K562 (cell line): Measurements from ENCODE around the gene ZNF438. TPM values are rescaled to one million over a fixed set of nuclear protein-coding genes. Genes with fewer than 3 reads are reported as not detected.

ENCODE experiments used
- ATAC-seq: fragments of 200-7000 bp; cut with Tn5 transposase; 3 replicates; pipeline ENCODE4 v1.9.1; 2020; ENCODE audit warnings: moderate library complexity
- BruUV-seq: library from RNA; stranded (reverse); fragments of 400-500 nt; replicated peaks from 2 replicates; lab custom pipeline; 2021; lab: Mats Ljungman, UMichigan
- CTCF ChIA-PET: fragments of 300-600 bp; formaldehyde crosslinking; extraction: SDS; loops from one replicate; lab custom pipeline; 2021; ENCODE audit warnings: low intra/inter-chr PET ratio; lab: Yijun Ruan, JAX
- POLR2A ChIA-PET: fragments of 300-600, 350-650 bp; sonication (Branson Sonifier 250); formaldehyde crosslinking; extraction: SDS; loops from one replicate; lab custom pipeline; 2021; ENCODE audit warnings: antibody characterized with exemption, inconsistent platforms; lab: Yijun Ruan, JAX
- DNase-seq, 4 experiments: peaks; one replicate each; pipeline versions ENCODE4 v3.0.0 to v3.0.0-alpha.2; 2011 to 2018; ENCODE audit warnings: low spot score in 3 of 4, mixed read lengths in 3 of 4; ENCODE audit errors: extremely low read depth in 1 of 4
- FAIRE-seq: peaks from 2 replicates; lab custom pipeline; 2011; peaks lifted over from hg19 to GRCh38; lab: Jason Lieb, UNC
- H2AFZ ChIP-seq: 2 replicates; pipeline ENCODE4 v1.6.0; 2011; ENCODE audit warnings: low read depth, low read length, control low read depth, inconsistent platforms
- H3K27ac ChIP-seq: fragments of 200-600 bp; 3 replicates; pipeline ENCODE4 v1.8.0; 2011; ENCODE audit warnings: low read depth, mild to moderate bottlenecking, control low read depth, inconsistent platforms, low read length, moderate library complexity, mixed read lengths; ENCODE audit errors: extremely low read depth
- H3K27me3 ChIP-seq, 2 experiments: fragments of 300-600 bp in 1 of 2; 2 replicates in 1 of 2; 3 replicates in 1 of 2; pipeline versions ENCODE4 v1.6.0 to v1.8.0; 2011; ENCODE audit warnings: inconsistent platforms in 2 of 2, low read length in 2 of 2, mild to moderate bottlenecking in 1 of 2, mixed read lengths in 1 of 2, moderate library complexity in 1 of 2; ENCODE audit not compliant: control insufficient read depth in 2 of 2, insufficient read depth in 2 of 2
- H3K36me3 ChIP-seq: fragments of 300-600 bp; 3 replicates; pipeline ENCODE4 v1.8.0; 2011; ENCODE audit warnings: mild to moderate bottlenecking, low read length, inconsistent platforms; ENCODE audit not compliant: control insufficient read depth, insufficient read depth
- H3K4me1 ChIP-seq, 2 experiments: fragments of 200-600 bp in 1 of 2; replicated peaks in 1 of 2; 2 replicates in 1 of 2; 3 replicates in 1 of 2; pipeline versions ENCODE4 v1.5.1 to v1.8.0; 2011; ENCODE audit warnings: inconsistent platforms in 2 of 2, low read length in 2 of 2, mild to moderate bottlenecking in 1 of 2, mixed read lengths in 1 of 2, moderate library complexity in 1 of 2; ENCODE audit not compliant: control insufficient read depth in 2 of 2, insufficient read depth in 2 of 2
- H3K4me2 ChIP-seq: 2 replicates; pipeline ENCODE4 v1.6.1; 2011; ENCODE audit warnings: low read length, control low read depth, inconsistent platforms, mixed read lengths; ENCODE audit not compliant: insufficient read depth
- H3K4me3 ChIP-seq: fragments of 200-600 bp; sonication (generic), shearing (Covaris generic); 2 replicates; pipeline ENCODE4 v1.5.1; 2016; ENCODE audit warnings: control low read depth, inconsistent platforms
- H3K79me2 ChIP-seq: fragments of 200-600 bp; 3 replicates; pipeline ENCODE4 v1.8.0; 2011; ENCODE audit warnings: low read length, inconsistent platforms; ENCODE audit not compliant: control insufficient read depth, insufficient read depth
- H3K9ac ChIP-seq, 2 experiments: 2 replicates each; pipeline versions ENCODE4 v1.6.0 to v1.6.1; 2011; ENCODE audit warnings: low read depth in 2 of 2, low read length in 2 of 2, control low read depth in 1 of 2, inconsistent platforms in 1 of 2, mild to moderate bottlenecking in 1 of 2, mixed read lengths in 1 of 2; ENCODE audit not compliant: insufficient read depth in 1 of 2
- H3K9me1 ChIP-seq: one replicate; pipeline ENCODE4 v1.6.0; 2011; ENCODE audit warnings: inconsistent platforms, mild to moderate bottlenecking, low read length, moderate library complexity; ENCODE audit not compliant: control insufficient read depth, insufficient read depth
- H3K9me3 ChIP-seq: replicated peaks from 2 replicates; pipeline ENCODE4 v1.5.1; 2011; ENCODE audit warnings: low read depth, low read length, inconsistent platforms; ENCODE audit not compliant: control insufficient read depth, insufficient read depth
- H4K20me1 ChIP-seq: replicated peaks from 2 replicates; pipeline ENCODE4 v1.6.1; 2011; ENCODE audit warnings: low read length, inconsistent platforms, mixed read lengths; ENCODE audit not compliant: control insufficient read depth, insufficient read depth
- CBX8 ChIP-seq: fragments of 200-600 bp; sonication (generic); IDR thresholded peaks from 2 replicates; pipeline ENCODE4 v1.6.1; 2012; ENCODE audit warnings: borderline replicate concordance, mixed run types, low read depth, mild to moderate bottlenecking, moderate library complexity, mixed read lengths, low read length, control low read depth, inconsistent platforms; ENCODE audit not compliant: poor library complexity, severe bottlenecking; ENCODE audit errors: extremely low read depth
- CCNT2 ChIP-seq: IDR thresholded peaks from 2 replicates; pipeline ENCODE4 v1.6.1; 2011; ENCODE audit warnings: borderline replicate concordance, low read depth, mild to moderate bottlenecking, moderate library complexity, mixed read lengths, low read length; ENCODE audit not compliant: insufficient read length; ENCODE audit errors: extremely low read depth
- FOXA3 ChIP-seq, 2 experiments: fragments of 450-650 bp in 1 of 2; sonication (generic) in 1 of 2; formaldehyde crosslinking; IDR thresholded peaks in 1 of 2; conservative IDR thresholded peaks in 1 of 2; 2 replicates each; pipeline versions ENCODE4 v1.4.0 to v1.8.0; 2020 to 2022; ENCODE audit warnings: mild to moderate bottlenecking in 2 of 2, missing genetic modification reagents in 1 of 2
- KLF6 ChIP-seq: fragments of 250-450 bp; sonication (Bioruptor Pico); IDR thresholded peaks from 2 replicates; pipeline ENCODE4 v1.4.0; 2020; ENCODE audit warnings: mild to moderate bottlenecking, moderate library complexity, borderline replicate concordance
- PHB ChIP-seq: fragments of 250-450 bp; sonication (Bioruptor Pico); IDR thresholded peaks from 2 replicates; pipeline ENCODE4 v1.5.0; 2021
- SREBF2 ChIP-seq: sonication (generic); formaldehyde crosslinking; IDR thresholded peaks from 2 replicates; pipeline ENCODE4 v1.4.0; 2020; ENCODE audit warnings: mild to moderate bottlenecking, missing genetic modification reagents
- TRIM24 ChIP-seq, 2 experiments: fragments of 450-650 bp; IDR thresholded peaks; 2 replicates each; pipeline ENCODE4 v1.6.1; 2016
- USF1 ChIP-seq: sonication (generic); formaldehyde crosslinking; IDR thresholded peaks from 2 replicates; pipeline ENCODE4 v1.9.0; 2022; ENCODE audit warnings: mild to moderate bottlenecking, missing genetic modification reagents
- ZBED1 ChIP-seq: IDR thresholded peaks from 2 replicates; pipeline ENCODE4 v1.6.1; 2014
- ZBTB1 ChIP-seq: sonication (generic); formaldehyde crosslinking; IDR thresholded peaks from 2 replicates; pipeline ENCODE4 v1.8.1; 2023; ENCODE audit warnings: missing genetic modification reagents, low read depth, mild to moderate bottlenecking, borderline replicate concordance
- ZKSCAN8 ChIP-seq: fragments of 200-800 bp; sonication (Bioruptor generic); IDR thresholded peaks from 2 replicates; pipeline ENCODE4 v1.6.1; 2016; ENCODE audit warnings: missing genetic modification characterization, missing compliant biosample characterization
- ZNF316 ChIP-seq: fragments of 450-650 bp; IDR thresholded peaks from 2 replicates; pipeline ENCODE4 v1.6.1; 2016
- ZNF586 ChIP-seq: fragments of 450-650 bp; formaldehyde crosslinking; conservative IDR thresholded peaks from 2 replicates; pipeline ENCODE4 v1.4.0; 2020; ENCODE audit warnings: mild to moderate bottlenecking, moderate library complexity
- WGBS: fragments of 100-300 bp; shearing (Covaris generic); methylation state at CpG from one replicate; pipeline ENCODE4 v1.1.6; 2016; ENCODE audit warnings: low coverage, mixed read lengths; ENCODE audit not compliant: insufficient coverage; ENCODE audit errors: missing lambda C conversion rate; 5-methylcytosine and 5-hydroxymethylcytosine counted together
- in situ Hi-C: fragments of 300-500 bp; cut with MboI; formaldehyde crosslinking; loops from 4 replicates; pipeline ENCODE4 v1.15.0; 2018; ENCODE audit warnings: inconsistent platforms, mixed read lengths
- intact Hi-C: fragments of 100-400 bp; cut with micrococcal nuclease; formaldehyde crosslinking; loops from 2 replicates; pipeline ENCODE4 v1.14.2; 2022
- polyA plus RNA-seq, 8 experiments: library from polyadenylated mRNA; depleted of rRNA in 4 of 8; stranded (reverse) in 5 of 8; unstranded in 3 of 8; fragments of >200 nt; fragmentation: Nextera tagmentation in 2 of 8; fragmentation: Illumina TruSeq in 1 of 8; extraction: Ambion mirVana in 2 of 8; extraction: Trizol in 1 of 8; gene quantifications; 2 replicates each; pipeline versions ENCODE4 v1.2.1 to v1.2.3, GENCODE V29; 2011 to 2014; ENCODE audit warnings: inconsistent platforms in 1 of 8, missing spikeins in 1 of 8
- total RNA-seq, 7 experiments: library from RNA; depleted of rRNA in 6 of 7; stranded (reverse); fragments of >200 nt in 6 of 7; fragmentation: Illumina TruSeq in 2 of 7; extraction: Trizol in 2 of 7; gene quantifications; 2 replicates each; pipeline versions ENCODE4 v1.2.1 to v1.2.3, GENCODE V29; 2011 to 2021; ENCODE audit warnings: low replicate concordance in 1 of 7
- TF ChIP-seq, protein P1 (sequence below): fragments of 450-650 bp; IDR thresholded peaks from 2 replicates; pipeline ENCODE4 v1.6.1; 2017; ENCODE audit warnings: antibody characterized with exemption
- TF ChIP-seq, protein P2 (sequence below): fragments of 450-650 bp; IDR thresholded peaks from 2 replicates; pipeline ENCODE4 v1.6.1; 2017; ENCODE audit warnings: antibody characterized with exemption, mild to moderate bottlenecking

The ZNF438 gene
- total and polyA plus RNA-seq, 9 of the 15 experiments (the other 6 are each of a cell fraction or from before 2014, with no cell fraction given) = 0.45 to 1.5 (median 0.91) TPM

DNA sequence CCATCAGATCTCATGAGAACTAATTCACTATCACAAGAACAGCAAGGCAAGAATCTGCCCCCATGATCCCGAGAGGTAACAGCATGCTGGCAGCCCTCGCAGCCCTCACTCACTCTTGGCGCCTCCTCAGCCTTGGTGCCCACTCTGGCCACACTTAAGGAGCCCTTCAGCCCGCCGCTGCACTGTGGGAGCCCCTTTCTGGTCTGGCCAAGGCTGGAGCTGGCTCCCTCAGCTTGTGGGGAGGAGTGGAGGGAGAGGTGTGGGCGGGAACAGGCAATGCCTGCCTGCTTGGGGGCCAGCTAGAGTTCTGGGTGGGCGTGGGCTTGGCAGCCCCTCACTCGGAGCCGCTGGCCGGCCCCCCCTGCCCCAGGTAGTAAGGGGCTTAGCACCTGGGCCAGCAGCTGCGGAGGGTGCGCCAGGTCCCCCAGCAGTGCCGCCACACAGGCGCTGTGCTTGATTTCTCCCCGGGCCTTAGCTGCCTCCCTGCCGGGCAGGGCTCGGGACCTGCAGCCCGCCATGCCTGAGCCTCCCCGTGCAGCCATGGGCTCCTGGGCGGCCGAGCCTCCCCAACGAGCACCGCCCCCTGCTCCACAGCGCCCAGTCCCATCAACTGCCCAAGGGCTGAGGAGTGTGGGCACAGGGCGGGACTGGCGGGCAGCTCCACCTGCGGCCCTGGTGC lies 24.0 kb upstream of the ZNF438 start:
- ChIA-PET POLR2A (no interaction called here), CTCF (no interaction called here)
- H3K4me3 ChIP-seq = no peak overlapping the region
- no TSS peak for BruUV-seq
- H3K27me3 ChIP-seq = peaks cover 0 to 3% of the 10 kb centered on the region in 2 experiments; a peak in 2 of 5 replicates
- H3K9me3 ChIP-seq = no peaks in the 10 kb centered on the region
- H3K9ac ChIP-seq = no peak overlapping the region
- intact Hi-C loops (no loop called here), in situ Hi-C loops (no loop called here)
- H2AFZ ChIP-seq = no peak overlapping the region
- no peaks in the 10 kb centered on the region for H3K9me1 ChIP-seq
- DNase-seq (no peak), FAIRE-seq (no peak), ATAC-seq (no peak)
- H3K79me2 ChIP-seq = no peaks in the 10 kb centered on the region
- 3% methylated on average over 17 of the region's 27 CpGs for WGBS
- H3K27ac ChIP-seq = no peak overlapping the region
- no peaks in the 10 kb centered on the region for H3K36me3 ChIP-seq
- H3K4me2 ChIP-seq = no peak overlapping the region
- no peaks in the 10 kb centered on the region for H3K4me1 ChIP-seq
- no peaks in the 10 kb centered on the region for H4K20me1 ChIP-seq
- TF ChIP-seq FOXA3 (CRISPR knock-in tag; conservative IDR thresholded peaks at IDR 0.05 in 1 of 2, IDR thresholded peaks at IDR 0.05 in 1 of 2) (no peak), USF1 (CRISPR knock-in tag) (no peak), SREBF2 (no peak), ZBED1 (no peak), CBX8 (no peak), ZNF316 (no peak), PHB (no peak), TRIM24 (IDR thresholded peaks at IDR 0.05) (no peak), KLF6 (CRISPR knock-in tag) (no peak), CCNT2 (no peak), ZNF586 (CRISPR knock-in tag) (no peak), ZKSCAN8 (CRISPR knock-in tag) (no peak), ZBTB1 (CRISPR knock-in tag) (no peak)
- TF ChIP-seq, protein P1, sequence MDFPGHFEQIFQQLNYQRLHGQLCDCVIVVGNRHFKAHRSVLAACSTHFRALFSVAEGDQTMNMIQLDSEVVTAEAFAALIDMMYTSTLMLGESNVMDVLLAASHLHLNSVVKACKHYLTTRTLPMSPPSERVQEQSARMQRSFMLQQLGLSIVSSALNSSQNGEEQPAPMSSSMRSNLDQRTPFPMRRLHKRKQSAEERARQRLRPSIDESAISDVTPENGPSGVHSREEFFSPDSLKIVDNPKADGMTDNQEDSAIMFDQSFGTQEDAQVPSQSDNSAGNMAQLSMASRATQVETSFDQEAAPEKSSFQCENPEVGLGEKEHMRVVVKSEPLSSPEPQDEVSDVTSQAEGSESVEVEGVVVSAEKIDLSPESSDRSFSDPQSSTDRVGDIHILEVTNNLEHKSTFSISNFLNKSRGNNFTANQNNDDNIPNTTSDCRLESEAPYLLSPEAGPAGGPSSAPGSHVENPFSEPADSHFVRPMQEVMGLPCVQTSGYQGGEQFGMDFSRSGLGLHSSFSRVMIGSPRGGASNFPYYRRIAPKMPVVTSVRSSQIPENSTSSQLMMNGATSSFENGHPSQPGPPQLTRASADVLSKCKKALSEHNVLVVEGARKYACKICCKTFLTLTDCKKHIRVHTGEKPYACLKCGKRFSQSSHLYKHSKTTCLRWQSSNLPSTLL = no peak
- TF ChIP-seq, protein P2, sequence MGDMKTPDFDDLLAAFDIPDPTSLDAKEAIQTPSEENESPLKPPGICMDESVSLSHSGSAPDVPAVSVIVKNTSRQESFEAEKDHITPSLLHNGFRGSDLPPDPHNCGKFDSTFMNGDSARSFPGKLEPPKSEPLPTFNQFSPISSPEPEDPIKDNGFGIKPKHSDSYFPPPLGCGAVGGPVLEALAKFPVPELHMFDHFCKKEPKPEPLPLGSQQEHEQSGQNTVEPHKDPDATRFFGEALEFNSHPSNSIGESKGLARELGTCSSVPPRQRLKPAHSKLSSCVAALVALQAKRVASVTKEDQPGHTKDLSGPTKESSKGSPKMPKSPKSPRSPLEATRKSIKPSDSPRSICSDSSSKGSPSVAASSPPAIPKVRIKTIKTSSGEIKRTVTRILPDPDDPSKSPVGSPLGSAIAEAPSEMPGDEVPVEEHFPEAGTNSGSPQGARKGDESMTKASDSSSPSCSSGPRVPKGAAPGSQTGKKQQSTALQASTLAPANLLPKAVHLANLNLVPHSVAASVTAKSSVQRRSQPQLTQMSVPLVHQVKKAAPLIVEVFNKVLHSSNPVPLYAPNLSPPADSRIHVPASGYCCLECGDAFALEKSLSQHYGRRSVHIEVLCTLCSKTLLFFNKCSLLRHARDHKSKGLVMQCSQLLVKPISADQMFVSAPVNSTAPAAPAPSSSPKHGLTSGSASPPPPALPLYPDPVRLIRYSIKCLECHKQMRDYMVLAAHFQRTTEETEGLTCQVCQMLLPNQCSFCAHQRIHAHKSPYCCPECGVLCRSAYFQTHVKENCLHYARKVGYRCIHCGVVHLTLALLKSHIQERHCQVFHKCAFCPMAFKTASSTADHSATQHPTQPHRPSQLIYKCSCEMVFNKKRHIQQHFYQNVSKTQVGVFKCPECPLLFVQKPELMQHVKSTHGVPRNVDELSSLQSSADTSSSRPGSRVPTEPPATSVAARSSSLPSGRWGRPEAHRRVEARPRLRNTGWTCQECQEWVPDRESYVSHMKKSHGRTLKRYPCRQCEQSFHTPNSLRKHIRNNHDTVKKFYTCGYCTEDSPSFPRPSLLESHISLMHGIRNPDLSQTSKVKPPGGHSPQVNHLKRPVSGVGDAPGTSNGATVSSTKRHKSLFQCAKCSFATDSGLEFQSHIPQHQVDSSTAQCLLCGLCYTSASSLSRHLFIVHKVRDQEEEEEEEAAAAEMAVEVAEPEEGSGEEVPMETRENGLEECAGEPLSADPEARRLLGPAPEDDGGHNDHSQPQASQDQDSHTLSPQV = no peak
